Measurements from ENCODE around the gene CLEC4M.

Gene CLEC4M

GRCh38 chr19:7762719-7763293 is at the start of gene CLEC4M:
Gene CLEC4M, plus strand, starts transcription at chr19:7763243. Its CDS starts 24 bp downstream, at chr19:7763267.
- no peak for DNase-seq (ENCODE audit: low spot score)

GRCh38 chr19:7715671-7716070 is 47.4 kb upstream of the CLEC4M start:
- no peak for DNase-seq (ENCODE audit: low spot score)

- DNase-seq (ENCODE audit: low spot score): no peak
Measured at GRCh38 chr19:7716762-7717161, 46.3 kb upstream of the CLEC4M start.

- DNase-seq (ENCODE audit: low spot score): no peak
Measured at GRCh38 chr19:7718668-7719067, 44.4 kb upstream of the CLEC4M start.

- no peak for DNase-seq (ENCODE audit: low spot score)
Measured at GRCh38 chr19:7720351-7720750, 42.7 kb upstream of the CLEC4M start.

- no peak for DNase-seq (ENCODE audit: low spot score)
Measured at GRCh38 chr19:7722231-7722651, 40.8 kb upstream of the CLEC4M start.

GRCh38 chr19:7725791-7726190 is 37.3 kb upstream of the CLEC4M start:
- DNase-seq (ENCODE audit: low spot score): no peak

GRCh38 chr19:7729211-7729610 is 33.8 kb upstream of the CLEC4M start:
- DNase-seq (ENCODE audit: low spot score): no peak

- no peak for DNase-seq (ENCODE audit: low spot score)
Measured at GRCh38 chr19:7729831-7730285, 33.2 kb upstream of the CLEC4M start.

- DNase-seq (ENCODE audit: low spot score): no peak
Measured at GRCh38 chr19:7730286-7731217, 32.5 kb upstream of the CLEC4M start.

- no peak for DNase-seq (ENCODE audit: low spot score)
Measured at GRCh38 chr19:7731218-7731595, 31.8 kb upstream of the CLEC4M start.

- no peak for DNase-seq (ENCODE audit: low spot score)
Measured at GRCh38 chr19:7731615-7732014, 31.4 kb upstream of the CLEC4M start.

- DNase-seq (ENCODE audit: low spot score): no peak
Measured at GRCh38 chr19:7732045-7732444, 31.0 kb upstream of the CLEC4M start, which contains the start of gene CLEC4G. Gene CLEC4G, minus strand, starts transcription at chr19:7732110. Its CDS starts 8 bp downstream, at chr19:7732102.

GRCh38 chr19:7733376-7733775 is 29.7 kb upstream of the CLEC4M start:
- no peak for DNase-seq (ENCODE audit: low spot score)

- DNase-seq (ENCODE audit: low spot score): no peak
Measured at GRCh38 chr19:7734220-7735203, 28.5 kb upstream of the CLEC4M start.

GRCh38 chr19:7736148-7736547 is 26.9 kb upstream of the CLEC4M start:
- no peak for DNase-seq (ENCODE audit: low spot score)

GRCh38 chr19:7737215-7737614 is 25.8 kb upstream of the CLEC4M start:
- no peak for DNase-seq (ENCODE audit: low spot score)

GRCh38 chr19:7738023-7738422 is 25.0 kb upstream of the CLEC4M start:
- no peak for DNase-seq (ENCODE audit: low spot score)

GRCh38 chr19:7739211-7739755 is 23.8 kb upstream of the CLEC4M start:
- no peak for DNase-seq (ENCODE audit: low spot score)

- DNase-seq (ENCODE audit: low spot score): no peak
Measured at GRCh38 chr19:7739801-7740681, 23.0 kb upstream of the CLEC4M start.

GRCh38 chr19:7740682-7741054 is 22.4 kb upstream of the CLEC4M start:
- no peak for DNase-seq (ENCODE audit: low spot score)
